Lower lobe of right lung (tissue), 2 donors: ENCODE data around the gene FAM219A. TPM values are rescaled to one million over a fixed set of nuclear protein-coding genes. Genes with fewer than 3 reads are reported as not detected.

ENCODE experiments used
- ATAC-seq, 2 donors: fragments of 200-7000 bp; cut with Tn5 transposase; one replicate each; pipeline ENCODE4 v1.9.1; 2020 to 2022; ENCODE audit warnings: mild to moderate bottlenecking in 2 of 2, moderate library complexity in 2 of 2
- DNase-seq: peaks from one replicate; pipeline ENCODE4 v3.0.0-alpha.2; 2020
- H3K27ac ChIP-seq: fragments of 200-600 bp; one replicate; pipeline ENCODE4 v1.8.0; 2022
- H3K27me3 ChIP-seq: fragments of 200-600 bp; one replicate; pipeline ENCODE4 v1.8.0; 2022; ENCODE audit warnings: low read depth
- H3K36me3 ChIP-seq: fragments of 200-600 bp; one replicate; pipeline ENCODE4 v1.8.0; 2022; ENCODE audit warnings: mild to moderate bottlenecking
- H3K4me1 ChIP-seq: fragments of 200-600 bp; one replicate; pipeline ENCODE4 v1.8.0; 2022
- H3K4me3 ChIP-seq: fragments of 200-600 bp; one replicate; pipeline ENCODE4 v1.8.0; 2022; ENCODE audit warnings: mild to moderate bottlenecking
- H3K9me3 ChIP-seq: fragments of 200-600 bp; one replicate; pipeline ENCODE4 v1.8.0; 2022
- intact Hi-C: fragments of 100-400 bp; cut with DNase I; formaldehyde crosslinking; loops from one replicate; pipeline ENCODE4 v1.11.0; 2022
- total RNA-seq: library from RNA; stranded (reverse); fragmentation: NEBNext Ultra II Directional; extraction: Animal tissue kit (Norgen Biotek cat#: 25700); gene quantifications from one replicate; pipeline ENCODE4 v1.2.1, GENCODE V29; 2021
- TF ChIP-seq, protein P1 (sequence below): fragments of 200-600 bp; IDR thresholded peaks from one replicate; pipeline ENCODE4 v1.8.0; 2022; ENCODE audit warnings: antibody characterized with exemption, mild to moderate bottlenecking
- donor health status: DM: no; HTN: yes; CAD: no; lungs with severe emphysema.

FAM219A gene
- total RNA-seq, 1 donor from 2014 or later = 24.5 TPM

DNA sequence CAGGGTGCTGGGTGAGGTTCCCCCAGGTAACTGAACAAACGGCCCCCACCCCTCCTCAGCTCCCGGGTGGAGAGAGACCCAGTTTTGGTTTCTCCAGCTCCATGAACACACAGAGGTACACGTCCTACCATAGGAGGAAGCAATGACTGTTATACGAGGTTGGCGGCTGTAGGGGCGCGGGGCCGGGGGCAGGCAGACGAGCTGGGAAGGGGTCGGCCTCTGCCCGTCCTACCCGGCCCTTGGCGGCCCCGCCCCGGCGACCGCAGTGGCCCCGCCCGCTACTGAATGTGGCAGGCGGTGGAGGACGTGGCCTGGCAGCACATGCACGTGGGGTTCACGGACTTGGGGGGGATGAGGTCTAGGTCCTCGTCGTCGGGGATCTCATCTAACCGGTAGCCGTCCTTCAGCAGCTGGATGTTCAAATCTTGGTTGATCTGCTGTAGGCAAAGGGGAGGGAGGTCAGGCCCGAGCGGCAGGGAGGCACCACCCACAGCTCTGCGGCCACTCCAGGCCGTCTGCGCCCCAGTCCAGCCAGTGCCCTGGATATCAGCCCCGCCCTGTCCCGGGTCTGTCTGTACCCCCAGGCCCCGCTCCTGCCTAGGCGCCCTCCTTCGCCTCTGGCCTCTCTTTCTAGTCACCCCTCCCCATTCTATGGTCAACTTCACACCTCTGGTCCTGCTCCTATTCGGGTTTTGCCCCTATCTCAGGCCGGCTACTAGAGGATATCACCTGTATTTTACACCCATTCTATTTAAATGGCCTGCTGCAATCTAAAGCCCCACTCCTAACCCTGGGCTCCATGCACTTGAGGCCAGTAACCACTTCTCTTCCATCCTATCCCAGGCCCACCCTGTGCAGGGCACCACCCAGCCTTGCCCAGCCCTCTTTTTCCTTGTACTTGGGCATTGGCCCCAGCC, 57.4 kb downstream of the FAM219A start:
- DNase-seq = no peak
- no peak for ATAC-seq
- Histone ChIP-seq H3K36me3 (peaks cover 61% of the 10 kb centered on the region), H3K9me3 (no peaks in the 10 kb centered on the region), H3K27me3 (no peaks in the 10 kb centered on the region), H3K27ac (no peak overlapping the region), H3K4me1 (no peaks in the 10 kb centered on the region), H3K4me3 (no peak overlapping the region)
- intact Hi-C loops = loop anchor here (10.0 kb wide), 1 partner anchor 104 kb away; no protein-coding TSS in a partner anchor
- TF ChIP-seq, protein P1, sequence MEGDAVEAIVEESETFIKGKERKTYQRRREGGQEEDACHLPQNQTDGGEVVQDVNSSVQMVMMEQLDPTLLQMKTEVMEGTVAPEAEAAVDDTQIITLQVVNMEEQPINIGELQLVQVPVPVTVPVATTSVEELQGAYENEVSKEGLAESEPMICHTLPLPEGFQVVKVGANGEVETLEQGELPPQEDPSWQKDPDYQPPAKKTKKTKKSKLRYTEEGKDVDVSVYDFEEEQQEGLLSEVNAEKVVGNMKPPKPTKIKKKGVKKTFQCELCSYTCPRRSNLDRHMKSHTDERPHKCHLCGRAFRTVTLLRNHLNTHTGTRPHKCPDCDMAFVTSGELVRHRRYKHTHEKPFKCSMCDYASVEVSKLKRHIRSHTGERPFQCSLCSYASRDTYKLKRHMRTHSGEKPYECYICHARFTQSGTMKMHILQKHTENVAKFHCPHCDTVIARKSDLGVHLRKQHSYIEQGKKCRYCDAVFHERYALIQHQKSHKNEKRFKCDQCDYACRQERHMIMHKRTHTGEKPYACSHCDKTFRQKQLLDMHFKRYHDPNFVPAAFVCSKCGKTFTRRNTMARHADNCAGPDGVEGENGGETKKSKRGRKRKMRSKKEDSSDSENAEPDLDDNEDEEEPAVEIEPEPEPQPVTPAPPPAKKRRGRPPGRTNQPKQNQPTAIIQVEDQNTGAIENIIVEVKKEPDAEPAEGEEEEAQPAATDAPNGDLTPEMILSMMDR = no peak

DNA sequence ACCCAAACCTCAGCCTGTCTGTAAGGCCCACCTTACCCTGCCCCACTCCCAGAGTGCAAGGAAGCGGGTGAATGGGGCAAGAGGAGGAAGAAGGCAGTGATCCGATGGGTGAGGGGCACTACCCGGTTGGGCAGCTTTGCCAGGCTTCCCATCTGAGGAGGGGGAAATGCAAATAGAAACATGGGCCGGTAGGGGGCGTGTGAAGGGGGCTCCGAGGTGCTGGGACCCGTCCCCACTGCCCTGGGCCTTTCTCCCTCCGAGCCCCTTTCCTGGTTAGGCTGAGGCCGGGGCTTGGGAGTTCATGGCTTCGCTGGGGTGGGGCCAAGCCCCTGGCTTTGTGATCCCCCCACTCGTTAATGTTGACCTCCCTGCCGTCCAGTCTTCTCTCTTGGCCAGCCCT, 58.1 kb downstream of the FAM219A start:
- no peak overlapping the region for H3K4me3 ChIP-seq

DNA sequence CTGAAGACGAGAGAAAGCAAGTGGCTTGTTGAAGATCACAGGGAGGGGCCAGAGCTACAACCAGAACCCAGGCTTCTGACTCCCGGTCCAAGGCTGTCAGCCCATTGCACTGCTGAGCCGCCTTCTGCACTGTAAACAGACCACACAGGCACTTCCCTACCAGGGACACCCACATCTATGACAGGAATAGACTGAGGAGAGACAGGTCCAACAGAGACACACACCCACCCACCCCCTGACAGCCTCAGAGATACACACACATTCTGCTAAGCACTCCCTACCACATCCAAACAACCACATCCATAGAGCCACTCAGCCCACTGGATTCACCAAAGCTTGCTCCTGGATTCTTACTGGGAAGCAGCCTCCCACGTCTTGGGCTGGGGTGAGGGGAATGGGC, 58.6 kb downstream of the FAM219A start:
- intact Hi-C loops = loop anchor here (10.0 kb wide), 1 partner anchor 105 kb away; no protein-coding TSS in a partner anchor
- Histone ChIP-seq H3K4me3 (no peak overlapping the region), H3K9me3 (no peaks in the 10 kb centered on the region), H3K27me3 (no peaks in the 10 kb centered on the region), H3K4me1 (no peaks in the 10 kb centered on the region), H3K36me3 (peaks cover 49% of the 10 kb centered on the region), H3K27ac (no peak overlapping the region)
- DNase-seq (no peak), ATAC-seq (no peak)
- TF ChIP-seq, protein P1 = no peak

More for the DNA sequence above, 58.1 kb downstream of the FAM219A start:
- H3K9me3 ChIP-seq = no peaks in the 10 kb centered on the region
- H3K4me1 ChIP-seq = no peaks in the 10 kb centered on the region
- TF ChIP-seq, protein P1 = no peak
- H3K27ac ChIP-seq = no peak overlapping the region
- intact Hi-C loops = loop anchor here (10.0 kb wide), 1 partner anchor 105 kb away; no protein-coding TSS in a partner anchor
- DNase-seq (no peak), ATAC-seq (peak in 1 of 2 donors; percentile 12)
- H3K36me3 ChIP-seq = peaks cover 54% of the 10 kb centered on the region
- no peaks in the 10 kb centered on the region for H3K27me3 ChIP-seq

DNA sequence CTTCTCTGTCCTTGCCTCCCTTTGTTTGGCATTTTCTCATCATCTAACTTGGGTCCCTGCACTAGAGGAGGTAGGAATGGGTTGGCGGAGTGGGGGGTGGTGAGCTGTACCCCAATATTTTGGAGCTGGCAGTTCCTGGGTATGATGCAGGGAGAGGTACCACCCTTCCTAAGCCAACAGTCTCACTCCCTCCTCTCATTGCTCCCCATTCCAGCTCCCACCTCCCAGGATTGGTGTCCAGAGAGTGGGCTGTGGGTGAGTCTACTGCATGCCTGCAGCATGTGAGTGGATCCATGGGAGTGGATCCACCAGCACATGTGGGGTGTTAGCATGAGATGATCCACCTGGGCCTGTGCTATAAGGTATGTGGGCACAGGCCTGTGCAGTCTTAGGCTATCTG, 59.5 kb downstream of the FAM219A start:
- H3K27ac ChIP-seq = no peak overlapping the region
- TF ChIP-seq, protein P1 = no peak
- no peak overlapping the region for H3K4me3 ChIP-seq
- intact Hi-C loops = no loop called here
- H3K4me1 ChIP-seq = no peaks in the 10 kb centered on the region
- no peak for ATAC-seq
- DNase-seq = no peak
- no peaks in the 10 kb centered on the region for H3K9me3 ChIP-seq
- H3K27me3 ChIP-seq = no peaks in the 10 kb centered on the region
- peaks cover 44% of the 10 kb centered on the region for H3K36me3 ChIP-seq

DNA sequence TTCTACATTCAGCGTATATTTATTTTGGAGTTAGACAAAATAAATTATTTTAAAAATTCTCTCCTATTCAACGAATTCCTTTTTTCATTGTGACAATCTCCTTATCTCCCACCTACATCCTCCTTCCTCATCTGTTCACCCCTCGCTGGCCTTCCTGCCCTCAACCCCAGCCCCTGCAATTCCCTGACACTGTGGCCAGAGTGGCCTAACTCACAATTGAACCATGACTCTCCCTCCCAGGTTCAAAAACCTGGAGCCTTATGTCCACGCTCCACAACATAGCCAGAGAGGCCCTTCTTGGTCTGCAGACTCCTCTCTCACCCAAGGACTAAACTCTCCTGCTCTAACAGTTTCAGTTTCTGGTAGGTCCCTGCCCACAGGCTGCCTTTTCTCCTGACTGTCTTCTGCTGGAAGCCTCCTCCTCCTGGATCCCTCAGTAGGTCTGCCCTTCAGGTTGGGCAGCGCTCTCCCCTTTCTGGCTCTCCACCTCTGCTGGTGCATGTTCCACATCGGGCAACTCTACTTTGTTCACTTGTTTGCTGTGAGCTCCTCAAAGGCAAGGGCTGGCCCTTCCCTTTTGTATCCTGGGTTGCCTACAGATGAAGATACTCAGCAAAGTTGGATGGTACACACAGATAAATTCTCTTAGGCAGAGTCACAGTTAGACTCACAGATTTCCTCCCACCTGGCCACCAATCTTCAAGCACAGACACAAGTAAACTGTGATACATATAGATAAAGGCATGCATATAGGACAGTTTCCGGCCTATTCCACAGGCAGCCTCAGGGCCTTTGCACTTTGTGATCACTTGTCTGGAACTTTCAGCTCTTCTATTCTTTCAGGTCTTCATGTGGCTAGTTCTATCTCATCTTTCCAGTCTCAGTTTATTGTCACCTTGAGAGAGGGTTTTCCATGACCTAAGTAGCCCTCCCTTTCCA, 61.8 kb downstream of the FAM219A start:
- intact Hi-C loops = no loop called here
- Histone ChIP-seq H3K27ac (no peak overlapping the region), H3K9me3 (no peaks in the 10 kb centered on the region), H3K36me3 (peaks cover 21% of the 10 kb centered on the region), H3K4me3 (no peak overlapping the region), H3K4me1 (no peaks in the 10 kb centered on the region), H3K27me3 (no peaks in the 10 kb centered on the region)
- TF ChIP-seq, protein P1 = no peak
- DNase-seq (no peak), ATAC-seq (no peak)
